ENCODE results near the gene SIRPB2. TPM values are rescaled to one million over a fixed set of nuclear protein-coding genes. Genes with fewer than 3 reads are reported as not detected.

Gene SIRPB2
- polyA plus RNA-seq, 1 donor (not counting 4 experiments of a cell fraction or from before 2014, with no cell fraction given), result 1.6 TPM

DNA sequence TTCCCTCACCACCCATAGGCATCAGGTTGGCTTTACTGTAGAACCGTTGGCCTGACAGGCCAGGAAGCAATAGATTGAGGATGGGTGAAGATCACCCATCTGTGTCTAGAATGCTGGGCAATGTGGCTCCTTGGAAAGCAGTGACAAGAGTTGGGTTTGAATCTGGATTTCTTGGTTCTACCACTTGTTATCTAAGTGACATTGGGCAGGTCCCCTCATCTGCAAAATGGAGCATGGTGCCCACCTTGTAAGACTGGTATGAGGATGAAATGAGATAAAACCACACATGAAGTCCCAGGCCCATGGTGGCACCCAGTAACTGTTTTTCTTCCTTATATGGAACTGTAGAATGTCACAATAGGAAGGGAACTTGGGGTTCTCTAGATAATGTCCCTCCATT, 22.6 kb upstream of the SIRPB2 start:
- H3K27me3 ChIP-seq (ENCODE audit: control insufficient read depth, extremely low read depth, insufficient read depth, low read length), result no peaks in the 10 kb centered on the region
- no peaks in the 10 kb centered on the region for H3K36me3 ChIP-seq (ENCODE audit: control insufficient read depth in 2 of 2, extremely low read depth in 1 of 2, insufficient read depth in 2 of 2, low read length in 2 of 2)
- no peak overlapping the region for H3K4me2 ChIP-seq (ENCODE audit: control insufficient read depth, extremely low read depth, insufficient read depth, low read depth, low read length)
- FAIRE-seq, result no peak
- H3K4me3 ChIP-seq (ENCODE audit: control insufficient read depth in 2 of 3, extremely low read depth in 1 of 3, insufficient read depth in 2 of 3, low read depth in 1 of 3, low read length in 3 of 3), result no peak overlapping the region
- no peak overlapping the region for H2AFZ ChIP-seq (ENCODE audit: control insufficient read depth, low read length)
- no peaks in the 10 kb centered on the region for H3K79me2 ChIP-seq (ENCODE audit: control insufficient read depth, insufficient read depth, low read length)
- no peaks in the 10 kb centered on the region for H3K4me1 ChIP-seq (ENCODE audit: control insufficient read depth, extremely low read depth, insufficient read depth, low read length)
- dilution Hi-C loops (cut with MboI; ENCODE audit: extremely low pct_ligation_motif_present, low sequenced_read_pairs), result no loop called here
- DNase-seq (ENCODE audit: low read depth, low spot score), result no peak
- H3K9ac ChIP-seq (ENCODE audit: control insufficient read depth, extremely low read depth, insufficient read depth, low read length), result no peak overlapping the region
- no peaks in the 10 kb centered on the region for H4K20me1 ChIP-seq (ENCODE audit: control insufficient read depth, extremely low read depth, insufficient read depth, low read length)
- no peaks in the 10 kb centered on the region for H3K9me3 ChIP-seq (ENCODE audit: control insufficient read depth, low read depth, low read length)
- no peak overlapping the region for H3K27ac ChIP-seq (ENCODE audit: control insufficient read depth, insufficient read depth, low read length)
- H3K9me1 ChIP-seq (ENCODE audit: control insufficient read depth, extremely low read depth, insufficient read depth, low read length), result no peaks in the 10 kb centered on the region
- TF ChIP-seq, protein P1, sequence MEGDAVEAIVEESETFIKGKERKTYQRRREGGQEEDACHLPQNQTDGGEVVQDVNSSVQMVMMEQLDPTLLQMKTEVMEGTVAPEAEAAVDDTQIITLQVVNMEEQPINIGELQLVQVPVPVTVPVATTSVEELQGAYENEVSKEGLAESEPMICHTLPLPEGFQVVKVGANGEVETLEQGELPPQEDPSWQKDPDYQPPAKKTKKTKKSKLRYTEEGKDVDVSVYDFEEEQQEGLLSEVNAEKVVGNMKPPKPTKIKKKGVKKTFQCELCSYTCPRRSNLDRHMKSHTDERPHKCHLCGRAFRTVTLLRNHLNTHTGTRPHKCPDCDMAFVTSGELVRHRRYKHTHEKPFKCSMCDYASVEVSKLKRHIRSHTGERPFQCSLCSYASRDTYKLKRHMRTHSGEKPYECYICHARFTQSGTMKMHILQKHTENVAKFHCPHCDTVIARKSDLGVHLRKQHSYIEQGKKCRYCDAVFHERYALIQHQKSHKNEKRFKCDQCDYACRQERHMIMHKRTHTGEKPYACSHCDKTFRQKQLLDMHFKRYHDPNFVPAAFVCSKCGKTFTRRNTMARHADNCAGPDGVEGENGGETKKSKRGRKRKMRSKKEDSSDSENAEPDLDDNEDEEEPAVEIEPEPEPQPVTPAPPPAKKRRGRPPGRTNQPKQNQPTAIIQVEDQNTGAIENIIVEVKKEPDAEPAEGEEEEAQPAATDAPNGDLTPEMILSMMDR (optimal IDR thresholded peaks at IDR 0.05 in 1 of 3, IDR thresholded peaks at IDR 0.05 in 1 of 3, conservative IDR thresholded peaks at IDR 0.05 in 1 of 3; ENCODE audit: extremely low read depth in 1 of 3, insufficient read depth in 2 of 3, low read length in 3 of 3), result no peak
- TF ChIP-seq EZH2 (IDR thresholded peaks at IDR 0.05; ENCODE audit: low read length), result no peak

DNA sequence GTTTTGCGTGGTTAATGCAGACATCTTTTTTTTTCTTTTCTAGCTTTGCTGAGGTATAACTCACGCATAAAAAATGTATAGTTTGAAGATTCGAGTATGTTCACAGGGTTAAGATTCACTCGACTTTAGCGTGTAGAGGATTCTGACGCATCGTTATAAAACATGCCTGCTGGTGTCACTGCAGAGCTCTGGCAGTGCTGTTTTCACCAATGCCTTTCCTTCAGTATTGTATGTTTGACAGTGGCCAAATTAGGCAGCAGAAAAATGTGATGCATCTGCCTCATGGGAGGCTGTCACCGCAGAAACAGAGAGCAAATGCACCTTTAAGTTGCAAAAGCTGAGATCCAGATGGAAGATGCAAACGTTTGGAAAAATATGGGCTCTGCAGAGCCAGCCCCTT, 18.0 kb upstream of the SIRPB2 start:
- H3K4me2 ChIP-seq (ENCODE audit: control insufficient read depth, extremely low read depth, insufficient read depth, low read depth, low read length), result no peak overlapping the region
- no peak overlapping the region for H3K9ac ChIP-seq (ENCODE audit: control insufficient read depth, extremely low read depth, insufficient read depth, low read length)
- H3K4me1 ChIP-seq (ENCODE audit: control insufficient read depth, extremely low read depth, insufficient read depth, low read length), result peaks cover 33% of the 10 kb centered on the region
- TF ChIP-seq EZH2 (IDR thresholded peaks at IDR 0.05; ENCODE audit: low read length), result no peak
- TF ChIP-seq, protein P1 (optimal IDR thresholded peaks at IDR 0.05 in 1 of 3, IDR thresholded peaks at IDR 0.05 in 1 of 3, conservative IDR thresholded peaks at IDR 0.05 in 1 of 3; ENCODE audit: extremely low read depth in 1 of 3, insufficient read depth in 2 of 3, low read length in 3 of 3), result peak; percentile 48 to 82 (median 49)
- no peak for DNase-seq (ENCODE audit: low read depth, low spot score)
- no peak overlapping the region for H3K27ac ChIP-seq (ENCODE audit: control insufficient read depth, insufficient read depth, low read length)
- FAIRE-seq, result peak; percentile 87
- H3K4me3 ChIP-seq (ENCODE audit: control insufficient read depth in 2 of 3, extremely low read depth in 1 of 3, insufficient read depth in 2 of 3, low read depth in 1 of 3, low read length in 3 of 3), result no peak overlapping the region
- H3K36me3 ChIP-seq (ENCODE audit: control insufficient read depth in 2 of 2, extremely low read depth in 1 of 2, insufficient read depth in 2 of 2, low read length in 2 of 2), result no peaks in the 10 kb centered on the region
- H3K79me2 ChIP-seq (ENCODE audit: control insufficient read depth, insufficient read depth, low read length), result no peaks in the 10 kb centered on the region
- H3K9me1 ChIP-seq (ENCODE audit: control insufficient read depth, extremely low read depth, insufficient read depth, low read length), result no peaks in the 10 kb centered on the region
- H3K9me3 ChIP-seq (ENCODE audit: control insufficient read depth, low read depth, low read length), result no peaks in the 10 kb centered on the region
- dilution Hi-C loops (cut with MboI; ENCODE audit: extremely low pct_ligation_motif_present, low sequenced_read_pairs), result no loop called here
- no peaks in the 10 kb centered on the region for H3K27me3 ChIP-seq (ENCODE audit: control insufficient read depth, extremely low read depth, insufficient read depth, low read length)
- H4K20me1 ChIP-seq (ENCODE audit: control insufficient read depth, extremely low read depth, insufficient read depth, low read length), result no peaks in the 10 kb centered on the region
- no peak overlapping the region for H2AFZ ChIP-seq (ENCODE audit: control insufficient read depth, low read length)

Measured in keratinocyte (primary cell).